K562 (cell line): Measurements from ENCODE around the gene CDH18.

Experiments
- BRCA1 ChIP-seq, 2 experiments: fragments of 450-650 bp in 1 of 2; sonication (generic) in 1 of 2; formaldehyde crosslinking in 1 of 2; IDR thresholded peaks; 2 replicates each; pipeline versions ENCODE4 v1.5.0 to v1.6.1; 2017 to 2020; ENCODE audit warnings: mild to moderate bottlenecking in 1 of 2, missing genetic modification reagents in 1 of 2
- POLR2A ChIP-seq: fragments of 450-650 bp; conservative IDR thresholded peaks from 2 replicates; pipeline ENCODE4 v1.6.1; 2016

GRCh38 chr5:19532936-19533335 lies 455.1 kb downstream of the CDH18 start:
- no peak for TF ChIP-seq POLR2A
- no peak for TF ChIP-seq BRCA1 (IDR thresholded peaks at IDR 0.05)
- no peak for TF ChIP-seq BRCA1 (CRISPR knock-in tag; IDR thresholded peaks at IDR 0.05)
